Endothelial cell (in vitro differentiated cells): Measurements from ENCODE around the gene FOXJ3. TPM values are rescaled to one million over a fixed set of nuclear protein-coding genes. Genes with fewer than 3 reads are reported as not detected.

Experiments used
- DNase-seq: peaks from one replicate; pipeline ENCODE4 v3.0.0; 2021; ENCODE audit warnings: low spot score
- H3K27ac Mint-ChIP-seq: one replicate; pipeline ENCODE4 v1.8.0; 2021; ENCODE audit warnings: mixed read lengths, inconsistent platforms; ENCODE audit not compliant: unreplicated experiment
- H3K27me3 Mint-ChIP-seq: one replicate; pipeline ENCODE4 v1.8.0; 2021; ENCODE audit warnings: mild to moderate bottlenecking, moderate library complexity, mixed read lengths, inconsistent platforms; ENCODE audit not compliant: unreplicated experiment
- H3K36me3 Mint-ChIP-seq: one replicate; pipeline ENCODE4 v1.8.0; 2021; ENCODE audit warnings: mild to moderate bottlenecking, low read depth, mixed read lengths, inconsistent platforms; ENCODE audit not compliant: unreplicated experiment
- H3K4me1 Mint-ChIP-seq: one replicate; pipeline ENCODE4 v1.8.0; 2021; ENCODE audit warnings: mild to moderate bottlenecking, mixed read lengths, inconsistent platforms; ENCODE audit not compliant: unreplicated experiment
- H3K4me3 Mint-ChIP-seq: one replicate; pipeline ENCODE4 v1.8.0; 2021; ENCODE audit warnings: mild to moderate bottlenecking, mixed read lengths, inconsistent platforms; ENCODE audit not compliant: unreplicated experiment
- H3K9me3 Mint-ChIP-seq: one replicate; pipeline ENCODE4 v1.8.0; 2021; ENCODE audit warnings: mixed read lengths, inconsistent platforms; ENCODE audit not compliant: unreplicated experiment
- CTCF ChIP-seq: fragments of 200-600 bp; sonication (generic); IDR thresholded peaks from one replicate; pipeline ENCODE4 v1.5.0; 2021; ENCODE audit warnings: antibody characterized with exemption; ENCODE audit not compliant: unreplicated experiment
- total RNA-seq: library from RNA; stranded (reverse); fragmentation: NEBNext Ultra II Directional; extraction: Animal tissue kit (Norgen Biotek cat#: 25700); gene quantifications from one replicate; pipeline ENCODE4 v1.2.1, GENCODE V29; 2021; ENCODE audit not compliant: unreplicated experiment

FOXJ3 gene
- total RNA-seq, 1 donor from 2014 or later = 65.9 TPM

- no peak for DNase-seq
- Mint-ChIP-seq H3K36me3 (peaks cover 6% of the 10 kb centered on the region), H3K9me3 (no peaks in the 10 kb centered on the region), H3K4me3 (no peak within 1 kb of the TSS), H3K27ac (no peak within 1 kb of the TSS), H3K4me1 (peaks cover 3% of the 10 kb centered on the region), H3K27me3 (peaks cover 10% of the 10 kb centered on the region)
- no peak for TF ChIP-seq CTCF
Measured at GRCh38 chr1:42164551-42165420, 170.2 kb downstream of the FOXJ3 start, which contains the start of gene GUCA2A. Gene GUCA2A, minus strand, starts transcription at chr1:42164745. Its CDS starts 33 bp downstream, at chr1:42164712.

- DNase-seq = no peak
- Mint-ChIP-seq H3K4me3 (no peak overlapping the region), H3K27me3 (peaks cover 14% of the 10 kb centered on the region), H3K36me3 (peaks cover 6% of the 10 kb centered on the region), H3K9me3 (no peaks in the 10 kb centered on the region), H3K27ac (no peak overlapping the region), H3K4me1 (peaks cover 3% of the 10 kb centered on the region)
- TF ChIP-seq CTCF = no peak
Measured at GRCh38 chr1:42163536-42164503, 171.2 kb downstream of the FOXJ3 start.

GRCh38 chr1:42163114-42163513, 171.9 kb downstream of the FOXJ3 start:
- peaks cover 6% of the 10 kb centered on the region for H3K36me3 Mint-ChIP-seq
- H3K4me3 Mint-ChIP-seq = no peak overlapping the region
- no peaks in the 10 kb centered on the region for H3K9me3 Mint-ChIP-seq
- peaks cover 14% of the 10 kb centered on the region for H3K27me3 Mint-ChIP-seq
- no peak for DNase-seq
- peaks cover 3% of the 10 kb centered on the region for H3K4me1 Mint-ChIP-seq
- H3K27ac Mint-ChIP-seq = no peak overlapping the region
- TF ChIP-seq CTCF = no peak

- Mint-ChIP-seq H3K27ac (no peak overlapping the region), H3K9me3 (no peaks in the 10 kb centered on the region), H3K4me1 (no peaks in the 10 kb centered on the region), H3K4me3 (no peak overlapping the region), H3K36me3 (peaks cover 6% of the 10 kb centered on the region), H3K27me3 (peaks cover 14% of the 10 kb centered on the region)
- TF ChIP-seq CTCF = no peak
- DNase-seq = no peak
Measured at GRCh38 chr1:42162181-42162580, 172.9 kb downstream of the FOXJ3 start.
